Activated T-cell treated with anti-CD3 and anti-CD28 coated beads for 1 hour (primary cell): Measurements from ENCODE around the gene SLC30A10.
"Not testable (repeated sequence)": the region's sequence is repeated elsewhere in the genome, so short reads cannot be mapped to it uniquely, and the experiment has no call there.

ENCODE experiments used
- DNase-seq: peaks from one replicate; pipeline ENCODE4 v3.0.0-alpha.2; 2020; ENCODE audit warnings: low read depth

Gene SLC30A10

DNA sequence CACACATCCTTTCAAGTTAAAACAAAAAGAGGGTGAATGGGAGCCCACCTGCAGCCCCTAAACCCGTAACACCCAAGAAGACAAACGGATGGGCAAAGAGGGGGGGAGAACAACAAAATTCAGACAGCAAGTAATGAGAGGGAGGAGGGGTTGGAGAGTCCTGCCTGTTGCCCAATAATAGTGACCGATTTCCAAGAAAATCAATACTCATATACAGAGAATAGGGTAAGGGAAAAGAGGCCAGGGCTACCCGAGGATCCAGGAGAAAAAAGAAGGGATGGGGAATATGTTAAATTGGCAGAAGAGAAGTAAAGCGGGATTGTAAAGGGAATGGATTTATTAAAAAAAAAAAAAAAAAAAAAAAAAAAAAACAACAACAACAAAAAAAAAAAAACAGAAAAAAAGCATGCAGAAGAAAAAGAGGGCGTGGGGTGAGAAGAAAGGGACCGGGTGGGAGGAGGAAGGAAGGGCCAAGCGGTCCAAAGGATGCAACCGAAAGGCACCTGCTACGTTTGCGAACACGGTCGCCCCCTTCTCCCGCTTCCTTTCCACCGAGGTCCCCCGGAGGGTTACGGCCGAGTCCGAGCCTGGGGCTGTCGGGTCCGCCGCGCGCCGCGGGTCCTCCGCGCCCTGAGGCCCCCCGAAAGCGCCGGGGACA is 930 bp downstream of the SLC30A10 start:
- DNase-seq = no peak

DNA sequence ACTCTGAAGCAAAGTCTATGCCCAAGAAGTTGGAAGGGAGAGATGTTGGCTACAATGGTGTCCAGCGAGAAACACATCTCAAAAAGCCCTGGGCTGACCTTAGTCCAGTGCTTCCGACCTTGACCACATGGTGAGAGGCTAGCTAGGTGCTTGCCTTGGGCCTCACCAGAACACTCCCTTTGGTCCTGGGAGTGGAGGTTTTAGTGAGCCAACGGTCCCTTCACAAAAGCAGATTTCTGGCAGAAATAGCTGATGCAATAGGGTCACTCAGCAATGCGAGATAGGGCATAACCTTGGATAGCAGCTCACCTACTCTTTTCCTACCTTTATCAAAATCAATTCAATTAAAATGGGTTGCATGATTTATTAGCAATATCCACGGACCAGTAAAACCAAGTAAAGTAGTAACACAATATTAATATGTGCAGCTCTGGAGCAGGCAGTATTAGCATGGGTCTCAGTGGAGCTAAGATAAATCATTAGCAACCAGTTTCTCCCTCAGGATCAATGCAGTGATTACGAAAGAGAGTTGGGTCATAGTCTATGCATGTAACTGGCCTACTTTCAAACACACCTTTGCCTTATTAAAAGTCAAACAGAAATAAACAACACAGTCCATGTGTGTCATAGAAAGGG is 1.9 kb downstream of the SLC30A10 start:
- no peak for DNase-seq

DNA sequence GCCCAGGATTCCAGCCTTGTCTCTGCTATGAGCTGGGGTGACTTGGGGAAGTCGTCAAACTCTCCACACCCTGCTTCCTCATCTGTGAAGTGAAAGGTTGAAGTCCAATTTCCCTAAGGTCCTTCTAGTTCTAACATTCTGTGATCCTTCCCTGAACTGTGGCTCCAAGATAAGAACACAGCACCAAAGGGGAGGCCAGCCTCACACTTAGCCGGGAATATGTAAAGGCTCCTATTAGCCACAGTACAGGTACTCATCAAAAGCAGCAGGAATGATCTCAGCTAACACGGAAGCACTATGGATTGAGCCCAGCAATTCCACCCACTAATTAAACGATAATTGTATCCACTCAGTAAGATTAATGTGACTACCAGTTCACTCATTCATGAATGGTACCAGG is 4.0 kb downstream of the SLC30A10 start:
- no peak for DNase-seq

GRCh38 chr1:219917851-219918466 is 10.4 kb downstream of the SLC30A10 start:
- DNase-seq = no peak

GRCh38 chr1:219917281-219917680 is 11.1 kb downstream of the SLC30A10 start:
- DNase-seq = no peak

DNA sequence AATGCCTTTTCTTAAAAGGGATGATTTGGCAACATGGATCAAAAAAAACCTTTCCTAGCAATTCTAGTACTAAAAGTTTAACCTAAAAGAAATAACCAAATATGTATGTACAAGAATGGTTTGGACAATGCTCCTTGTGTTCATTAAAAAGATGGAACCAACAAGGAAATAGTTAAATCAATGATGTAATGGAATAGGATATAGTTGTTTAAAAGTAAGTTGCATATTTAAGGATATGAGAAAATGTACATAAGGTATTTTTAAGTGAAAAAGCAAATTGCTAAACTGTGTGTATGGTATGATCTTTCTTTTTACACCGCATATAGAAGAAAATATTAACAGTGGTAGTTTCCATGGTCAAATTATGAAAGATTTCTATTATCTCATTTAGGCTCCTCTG is 12.1 kb downstream of the SLC30A10 start:
- DNase-seq = no peak

DNA sequence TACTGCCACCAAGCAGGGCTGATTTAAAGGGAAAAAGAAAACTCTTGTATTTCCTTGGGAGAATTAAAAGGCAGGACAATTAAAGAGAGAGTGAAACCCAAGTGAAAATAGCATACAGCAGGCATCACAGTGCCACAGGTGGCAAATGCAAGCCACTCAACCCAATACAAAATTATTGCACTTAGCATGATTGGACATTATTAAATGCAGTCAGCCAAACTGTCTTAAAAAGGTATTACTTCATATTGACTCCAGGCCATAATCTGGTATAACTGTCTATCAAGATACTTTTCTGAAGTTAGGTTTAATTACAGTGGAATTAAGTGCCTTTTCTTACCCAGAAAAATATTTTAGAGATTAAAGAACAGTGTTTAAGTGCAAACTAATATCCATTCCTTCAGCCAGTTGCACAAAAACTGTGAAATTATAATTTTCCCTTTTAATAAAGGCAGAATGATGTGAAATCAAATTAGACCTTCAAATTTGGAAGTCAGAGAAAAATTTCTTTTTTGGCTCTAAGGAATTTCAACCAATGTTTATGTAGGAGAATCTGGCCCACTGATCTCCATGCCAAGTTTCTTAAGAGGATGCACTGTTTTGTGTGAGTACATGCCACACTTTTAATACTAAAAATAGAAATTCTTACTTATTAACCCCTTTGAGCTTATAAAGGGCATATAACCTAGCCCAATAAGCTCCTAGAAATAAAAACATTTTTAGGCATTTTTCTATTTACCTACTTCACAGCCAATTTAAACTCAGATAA is 15.2 kb downstream of the SLC30A10 start:
- DNase-seq = no peak

DNA sequence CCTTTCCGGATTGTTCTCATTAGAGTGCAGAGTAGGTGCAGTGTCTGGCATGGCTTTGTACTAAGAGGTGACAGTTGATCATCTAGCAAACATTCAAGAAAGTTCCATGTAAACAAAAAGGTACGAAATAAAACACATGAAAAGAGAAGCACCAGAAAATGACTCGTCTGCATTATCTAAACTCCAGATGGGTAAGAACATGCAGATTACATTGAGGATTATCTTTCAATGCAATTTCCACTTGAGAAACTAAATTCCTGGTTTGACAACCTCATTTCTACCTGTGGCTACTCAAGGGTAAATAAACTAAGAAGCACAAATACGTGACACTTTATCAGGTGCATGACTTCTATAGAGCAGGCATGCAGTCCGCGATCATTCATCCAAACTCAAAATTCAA is 17.6 kb downstream of the SLC30A10 start:
- no peak for DNase-seq

DNA sequence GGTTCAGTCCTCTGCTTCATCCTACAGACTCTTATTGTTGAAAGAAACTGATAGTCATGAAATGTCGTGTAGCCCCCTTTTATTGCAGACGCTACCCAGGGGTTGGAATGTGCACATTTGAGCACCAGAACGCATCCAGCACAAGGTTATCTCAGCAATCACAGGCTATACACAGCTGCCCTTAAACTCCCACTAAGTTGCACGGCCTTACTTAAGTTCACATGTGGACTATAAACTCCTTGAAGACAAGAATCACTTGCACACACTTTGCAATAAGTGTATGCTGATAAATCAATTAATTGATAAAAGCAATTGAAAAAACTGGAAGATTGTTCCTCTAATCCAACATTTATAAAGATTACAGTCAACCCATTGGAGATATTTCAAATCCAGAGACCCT is 18.9 kb downstream of the SLC30A10 start:
- no peak for DNase-seq

DNA sequence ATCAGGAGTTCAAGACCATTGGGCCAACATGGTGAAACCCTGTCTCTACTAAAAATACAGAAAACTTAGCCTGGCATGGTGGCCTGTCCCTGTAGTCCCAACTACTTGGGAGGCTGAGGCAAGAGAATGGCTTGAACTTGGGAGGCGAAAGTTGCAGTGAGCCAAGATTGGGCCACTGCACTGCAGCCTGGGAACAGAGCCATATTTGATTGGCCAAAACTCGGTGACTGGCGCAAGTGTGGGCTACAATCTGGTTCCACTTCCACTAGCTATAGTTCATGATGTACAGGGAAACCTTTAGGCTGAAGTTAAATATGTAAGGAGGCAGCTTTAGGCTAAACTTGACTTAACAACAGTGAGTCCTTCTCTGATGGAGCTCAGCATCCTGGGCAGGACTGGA is 20.2 kb downstream of the SLC30A10 start:
- DNase-seq = no peak

DNA sequence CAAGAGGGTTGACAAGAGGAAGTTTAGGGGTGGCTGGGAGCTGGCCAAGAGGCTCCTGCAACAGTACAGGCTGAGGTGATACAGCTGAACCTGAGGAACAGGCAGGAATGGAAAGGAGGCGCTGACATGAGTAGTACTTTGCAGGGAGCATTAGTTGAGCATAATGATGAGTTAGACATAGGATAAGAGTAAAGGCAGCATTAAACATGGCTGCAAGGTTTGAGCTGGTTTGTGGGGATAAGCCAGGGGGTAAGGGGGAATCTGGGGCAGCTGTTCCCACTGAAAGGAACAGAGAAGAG is 20.6 kb downstream of the SLC30A10 start:
- DNase-seq = no peak

DNA sequence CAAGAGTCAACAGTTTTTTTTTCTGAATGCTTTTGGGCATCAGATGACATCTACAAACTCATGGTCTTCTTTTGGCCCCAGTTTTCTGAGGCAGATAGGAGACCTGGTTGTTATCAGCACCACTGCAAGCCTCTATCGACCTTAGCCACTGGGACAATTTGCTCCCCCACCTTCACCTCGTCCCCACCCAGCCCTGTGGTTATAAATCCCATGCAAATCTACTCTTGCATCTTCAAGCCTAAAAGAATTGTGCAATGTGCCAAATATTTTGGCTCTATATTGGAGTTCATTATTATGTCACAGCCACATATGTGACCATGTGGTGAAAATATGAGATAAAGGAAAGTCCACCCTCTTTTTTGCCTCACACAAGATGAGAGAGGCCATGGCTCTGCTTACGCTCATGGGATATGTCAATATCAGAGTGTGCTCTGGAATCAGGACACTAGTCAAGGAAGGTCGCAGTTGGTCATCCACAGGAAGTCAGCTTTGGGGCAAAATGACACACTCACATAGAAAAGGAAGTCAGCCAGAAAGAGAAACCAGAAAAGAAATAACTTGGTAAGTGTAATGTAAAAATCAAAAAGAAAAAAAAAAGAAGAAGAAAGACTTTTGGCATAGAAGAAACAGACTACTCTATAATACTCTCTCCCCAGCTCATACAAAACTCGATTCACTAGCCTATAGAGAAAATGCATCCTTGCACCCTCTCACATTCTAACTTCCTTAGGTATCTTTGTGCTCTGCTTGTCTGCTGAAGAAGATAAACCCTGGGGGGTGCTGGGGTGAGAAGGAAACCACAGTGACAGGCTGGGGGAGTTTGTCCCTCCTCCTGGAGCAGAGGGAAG is 21.2 kb downstream of the SLC30A10 start:
- DNase-seq = no peak

DNA sequence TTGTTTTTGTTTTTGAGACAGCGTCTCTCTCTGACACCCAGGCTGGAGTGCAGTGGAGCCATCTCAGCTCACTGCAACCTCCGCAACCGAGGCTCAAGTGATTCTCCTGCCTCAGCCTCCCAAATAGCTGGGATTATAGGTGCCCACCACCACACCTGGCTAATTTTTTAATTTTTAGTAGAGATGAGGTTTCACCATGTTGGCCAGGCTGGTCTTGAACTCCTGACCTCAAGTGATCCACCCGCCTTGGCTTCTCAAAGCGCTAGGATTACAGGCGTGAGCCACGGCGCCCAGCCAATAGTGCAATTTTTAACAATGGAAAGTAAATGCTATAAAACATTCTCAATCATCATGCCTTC is 21.8 kb downstream of the SLC30A10 start:
- DNase-seq = not testable (repeated sequence)

GRCh38 chr1:219905524-219905923 is 22.8 kb downstream of the SLC30A10 start:
- no peak for DNase-seq

- no peak for DNase-seq
These were observed 23.4 kb downstream of the SLC30A10 start for GRCh38 chr1:219904934-219905333.

DNA sequence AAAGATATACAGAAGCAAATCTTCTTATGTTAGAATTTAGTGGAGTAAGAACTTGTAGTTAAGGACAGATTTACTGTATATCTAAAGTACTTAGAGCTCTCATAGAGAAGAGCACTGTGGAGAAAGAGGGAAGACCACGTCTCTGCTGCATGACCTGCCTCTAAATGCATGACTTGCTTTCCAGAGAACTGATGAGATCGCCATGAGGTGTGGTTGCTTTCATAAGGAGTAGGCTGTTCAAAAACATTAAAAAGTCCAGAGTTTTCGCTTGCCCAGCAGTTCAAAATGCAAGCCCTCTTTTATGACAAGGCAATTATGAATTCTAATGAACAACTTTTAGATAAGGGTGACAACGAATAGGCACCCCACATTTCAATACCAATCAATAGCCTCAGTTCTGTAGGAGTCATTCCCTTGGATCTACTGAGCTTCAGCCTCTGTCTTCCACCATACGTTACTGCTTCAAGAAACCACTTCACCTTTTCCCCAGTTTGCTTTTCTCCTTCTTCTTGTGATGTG is 24.9 kb downstream of the SLC30A10 start:
- DNase-seq = no peak

DNA sequence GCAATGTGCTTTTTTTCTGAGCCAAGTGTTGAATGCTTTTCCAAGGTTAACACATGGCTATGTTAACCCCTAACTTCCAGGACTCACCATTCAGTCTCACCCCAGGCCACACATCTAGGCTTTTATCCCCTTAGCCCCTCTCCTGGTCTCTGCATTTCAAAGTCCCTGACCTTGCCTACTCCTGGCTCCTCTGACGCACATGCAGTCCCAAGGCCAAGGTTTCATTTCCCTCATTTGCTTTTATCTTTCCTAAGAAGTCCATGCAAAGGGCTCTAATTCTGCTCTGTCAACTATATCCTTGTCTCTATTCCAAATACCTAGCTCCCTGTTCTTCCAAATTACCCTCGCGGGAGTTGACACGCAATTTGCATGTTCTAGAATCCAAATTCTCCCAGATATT is 25.4 kb downstream of the SLC30A10 start:
- no peak for DNase-seq

GRCh38 chr1:219900882-219901281 is 27.5 kb downstream of the SLC30A10 start:
- DNase-seq = no peak

DNA sequence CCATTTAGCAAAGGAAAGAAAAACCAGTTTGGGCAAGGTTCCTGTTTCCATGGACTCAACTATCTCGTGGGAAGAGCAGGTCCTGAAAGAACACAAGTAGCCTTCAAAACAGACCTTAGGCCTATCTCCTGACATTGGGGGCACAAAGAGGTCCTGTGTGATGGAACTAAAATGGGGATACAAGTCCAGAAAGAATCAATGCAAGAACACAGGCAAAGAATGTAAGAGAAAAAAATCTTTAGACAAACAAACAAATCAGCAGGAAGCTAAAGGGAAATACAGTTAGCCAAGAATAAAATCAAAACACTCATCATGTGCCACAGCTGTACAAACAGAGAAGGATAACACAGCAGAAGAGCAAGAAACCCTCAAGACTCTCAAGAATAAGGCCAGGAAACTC is 28.2 kb downstream of the SLC30A10 start:
- DNase-seq = no peak

- DNase-seq = no peak
These were observed 30.0 kb downstream of the SLC30A10 start for GRCh38 chr1:219898375-219898774.

DNA sequence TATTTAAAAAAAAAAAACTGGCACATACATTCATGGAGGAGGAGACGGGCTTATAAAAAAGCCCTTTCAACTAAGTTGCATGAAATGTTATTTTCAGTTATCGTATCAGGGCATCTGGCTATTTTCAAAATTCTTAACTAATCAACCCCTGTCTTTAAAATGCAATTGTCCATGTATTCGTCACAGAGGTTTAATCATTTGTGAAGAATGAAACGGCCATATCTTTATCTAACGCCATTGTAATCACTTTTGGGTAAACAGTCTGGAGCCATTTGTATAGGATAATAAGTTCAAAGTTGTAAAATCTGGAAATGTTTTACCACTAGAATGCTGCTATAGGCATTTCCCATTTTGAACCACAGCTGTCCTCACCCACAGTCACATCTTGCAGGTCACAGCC is 30.4 kb downstream of the SLC30A10 start:
- DNase-seq = no peak

- not testable (repeated sequence) for DNase-seq
These were observed 36.1 kb downstream of the SLC30A10 start for GRCh38 chr1:219892271-219892670.
